ENCODE results near the gene GZMM.

DNA sequence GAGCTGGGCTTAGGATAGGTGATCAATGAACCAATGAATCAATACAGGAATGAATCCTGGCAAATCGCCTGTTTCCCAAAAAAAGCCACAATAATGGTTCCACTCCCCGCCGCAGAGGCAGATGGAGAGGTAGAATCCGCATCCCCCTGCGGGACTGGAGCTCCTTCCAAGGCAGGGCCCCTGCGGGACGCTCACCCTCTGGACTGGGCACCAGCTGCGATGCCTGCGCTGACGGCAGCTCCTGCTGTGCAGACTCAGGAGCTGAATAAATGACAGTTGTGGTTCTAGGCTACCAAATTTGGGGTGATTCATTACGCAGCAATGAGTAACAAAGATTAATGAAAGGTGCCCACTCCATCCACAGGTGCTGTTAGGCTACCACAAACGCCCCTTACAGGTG, 21.1 kb upstream of the GZMM start:
- TF ChIP-seq POLR2A (IDR thresholded peaks at IDR 0.05): no peak
- TF ChIP-seq, protein P1, sequence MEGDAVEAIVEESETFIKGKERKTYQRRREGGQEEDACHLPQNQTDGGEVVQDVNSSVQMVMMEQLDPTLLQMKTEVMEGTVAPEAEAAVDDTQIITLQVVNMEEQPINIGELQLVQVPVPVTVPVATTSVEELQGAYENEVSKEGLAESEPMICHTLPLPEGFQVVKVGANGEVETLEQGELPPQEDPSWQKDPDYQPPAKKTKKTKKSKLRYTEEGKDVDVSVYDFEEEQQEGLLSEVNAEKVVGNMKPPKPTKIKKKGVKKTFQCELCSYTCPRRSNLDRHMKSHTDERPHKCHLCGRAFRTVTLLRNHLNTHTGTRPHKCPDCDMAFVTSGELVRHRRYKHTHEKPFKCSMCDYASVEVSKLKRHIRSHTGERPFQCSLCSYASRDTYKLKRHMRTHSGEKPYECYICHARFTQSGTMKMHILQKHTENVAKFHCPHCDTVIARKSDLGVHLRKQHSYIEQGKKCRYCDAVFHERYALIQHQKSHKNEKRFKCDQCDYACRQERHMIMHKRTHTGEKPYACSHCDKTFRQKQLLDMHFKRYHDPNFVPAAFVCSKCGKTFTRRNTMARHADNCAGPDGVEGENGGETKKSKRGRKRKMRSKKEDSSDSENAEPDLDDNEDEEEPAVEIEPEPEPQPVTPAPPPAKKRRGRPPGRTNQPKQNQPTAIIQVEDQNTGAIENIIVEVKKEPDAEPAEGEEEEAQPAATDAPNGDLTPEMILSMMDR (IDR thresholded peaks at IDR 0.05): no peak

All from thyroid gland (tissue), 4 donors.